GM23338 (cell line): Measurements from ENCODE around the gene STAM. TPM values are rescaled to one million over a fixed set of nuclear protein-coding genes. Genes with fewer than 3 reads are reported as not detected.

Experiments used
- ATAC-seq: fragments of 200-7000 bp; cut with Tn5 transposase; 3 replicates; pipeline ENCODE4 v1.9.1; 2020
- DNase-seq: peaks from one replicate; pipeline ENCODE4 v3.0.0-alpha.2; 2015; ENCODE audit warnings: low spot score
- H2AFZ ChIP-seq: fragments of 200-600 bp; sonication (generic); 2 replicates; pipeline ENCODE4 v1.8.0; 2016; ENCODE audit warnings: antibody characterized with exemption, mild to moderate bottlenecking, moderate library complexity
- H3F3A ChIP-seq: fragments of 200-600 bp; sonication (generic); replicated peaks from 2 replicates; pipeline ENCODE4 v1.8.0; 2017; ENCODE audit warnings: antibody characterized with exemption, mixed run types, low read depth
- H3K27ac ChIP-seq: fragments of 200-600 bp; sonication (generic); 2 replicates; pipeline ENCODE4 v1.6.1; 2016; ENCODE audit warnings: low read depth
- H3K27me3 ChIP-seq: fragments of 200-600 bp; sonication (generic); 2 replicates; pipeline ENCODE4 v1.8.0; 2016; ENCODE audit warnings: mild to moderate bottlenecking, mixed run types, moderate library complexity; ENCODE audit not compliant: insufficient read depth
- H3K36me3 ChIP-seq: fragments of 200-600 bp; sonication (generic); 2 replicates; pipeline ENCODE4 v1.8.0; 2016; ENCODE audit warnings: mild to moderate bottlenecking; ENCODE audit not compliant: insufficient read depth
- H3K4me1 ChIP-seq: fragments of 200-600 bp; sonication (generic); 2 replicates; pipeline ENCODE4 v1.8.0; 2016; ENCODE audit warnings: mild to moderate bottlenecking, moderate library complexity; ENCODE audit not compliant: insufficient read depth
- H3K4me2 ChIP-seq: fragments of 200-600 bp; sonication (generic); 2 replicates; pipeline ENCODE4 v1.7.1; 2017; ENCODE audit warnings: mixed run types
- H3K4me3 ChIP-seq: fragments of 200-600 bp; sonication (generic); 2 replicates; pipeline ENCODE4 v1.6.1; 2016; ENCODE audit warnings: mixed run types
- H3K79me2 ChIP-seq: fragments of 200-600 bp; sonication (generic); replicated peaks from 2 replicates; pipeline ENCODE4 v1.8.0; 2017; ENCODE audit warnings: mild to moderate bottlenecking; ENCODE audit not compliant: insufficient read depth
- H3K9me2 ChIP-seq: fragments of 200-600 bp; sonication (generic); 2 replicates; pipeline ENCODE4 v1.8.0; 2017; ENCODE audit not compliant: insufficient read depth
- H4K20me1 ChIP-seq: fragments of 200-600 bp; sonication (generic); replicated peaks from 2 replicates; pipeline ENCODE4 v1.8.0; 2017; ENCODE audit warnings: mild to moderate bottlenecking; ENCODE audit not compliant: insufficient read depth
- H3K27ac Mint-ChIP-seq: 2 replicates; pipeline ENCODE4 v1.8.0; 2020; ENCODE audit warnings: inconsistent platforms, mild to moderate bottlenecking, moderate library complexity, mixed read lengths
- H3K27me3 Mint-ChIP-seq: 3 replicates; pipeline ENCODE4 v1.8.0; 2022; ENCODE audit warnings: low read depth, mild to moderate bottlenecking, moderate library complexity, mixed read lengths, inconsistent platforms; ENCODE audit not compliant: insufficient read depth, poor library complexity
- H3K36me3 Mint-ChIP-seq: 3 replicates; pipeline ENCODE4 v1.8.0; 2021; ENCODE audit warnings: low read depth, mild to moderate bottlenecking, inconsistent platforms, moderate library complexity, mixed read lengths
- H3K4me1 Mint-ChIP-seq: 3 replicates; pipeline ENCODE4 v1.8.0; 2020; ENCODE audit warnings: mild to moderate bottlenecking, inconsistent platforms, mixed read lengths
- H3K4me3 Mint-ChIP-seq: 3 replicates; pipeline ENCODE4 v1.8.0; 2021; ENCODE audit warnings: moderate library complexity, mild to moderate bottlenecking, inconsistent platforms, mixed read lengths
- H3K9me3 Mint-ChIP-seq: 3 replicates; pipeline ENCODE4 v1.8.0; 2020; ENCODE audit warnings: moderate library complexity, mild to moderate bottlenecking, inconsistent platforms, mixed read lengths
- CREB1 ChIP-seq: fragments of 250-450 bp; sonication (Bioruptor Pico); IDR thresholded peaks from 2 replicates; pipeline ENCODE4 v1.5.0; 2020; ENCODE audit warnings: low read depth, mild to moderate bottlenecking, moderate library complexity
- CTCF ChIP-seq, 2 experiments: fragments of 200-600 bp in 1 of 2; sonication (generic) in 1 of 2; conservative IDR thresholded peaks; 2 replicates each; pipeline versions ENCODE4 v1.5.1 to v1.6.1; 2016 to 2017; ENCODE audit warnings: antibody characterized with exemption in 2 of 2, low read depth in 2 of 2, mild to moderate bottlenecking in 2 of 2, moderate library complexity in 1 of 2
- EZH2 ChIP-seq: fragments of 200-600 bp; sonication (generic); IDR thresholded peaks from one replicate; pipeline ENCODE4 v1.8.0; 2017; ENCODE audit warnings: antibody characterized with exemption, mild to moderate bottlenecking, low read depth; ENCODE audit not compliant: unreplicated experiment
- EZH2phosphoT487 ChIP-seq: fragments of 200-600 bp; sonication (generic); IDR thresholded peaks from one replicate; pipeline ENCODE4 v1.8.1; 2018; ENCODE audit warnings: antibody characterized with exemption; ENCODE audit not compliant: unreplicated experiment
- JUNB ChIP-seq: IDR thresholded peaks from one replicate; pipeline ENCODE4 v1.6.1; 2016; ENCODE audit warnings: antibody characterized with exemption; ENCODE audit not compliant: unreplicated experiment
- NANOG ChIP-seq: IDR thresholded peaks from 2 replicates; pipeline ENCODE4 v1.6.1; 2016; ENCODE audit warnings: antibody characterized with exemption, borderline replicate concordance
- POLR2AphosphoS5 ChIP-seq: IDR thresholded peaks from 2 replicates; pipeline ENCODE4 v1.6.1; 2016; ENCODE audit warnings: antibody characterized with exemption, low read depth
- STAT1 ChIP-seq: IDR thresholded peaks from one replicate; pipeline ENCODE4 v1.6.1; 2016; ENCODE audit warnings: antibody characterized with exemption; ENCODE audit not compliant: unreplicated experiment
- ZNF114 ChIP-seq: fragments of 250-450 bp; sonication (Bioruptor Pico); IDR thresholded peaks from 2 replicates; pipeline ENCODE4 v1.5.0; 2020; ENCODE audit warnings: mild to moderate bottlenecking, moderate library complexity
- ZNF331 ChIP-seq: fragments of 250-450 bp; sonication (Bioruptor Pico); IDR thresholded peaks from 2 replicates; pipeline ENCODE4 v1.5.0; 2020; ENCODE audit warnings: low read depth, mild to moderate bottlenecking, moderate library complexity
- polyA plus RNA-seq: library from polyadenylated mRNA; unstranded; fragments of >200 nt; fragmentation: Nextera tagmentation; extraction: Ambion mirVana; gene quantifications from 2 replicates; pipeline ENCODE4 v1.2.1, GENCODE V29; 2016
- total RNA-seq: library from RNA; depleted of rRNA; stranded (reverse); fragments of >200 nt; shearing (Covaris generic); gene quantifications from 2 replicates; pipeline ENCODE4 v1.2.3, GENCODE V29; 2014
- TF ChIP-seq, protein P1 (sequence below): fragments of 250-450 bp; sonication (Bioruptor Pico); IDR thresholded peaks from 2 replicates; pipeline ENCODE4 v1.5.0; 2020; ENCODE audit warnings: mild to moderate bottlenecking, moderate library complexity
- TF ChIP-seq, protein P2 (sequence below): IDR thresholded peaks from 2 replicates; pipeline ENCODE4 v1.6.1; 2016; ENCODE audit warnings: antibody characterized with exemption
- TF ChIP-seq, protein P3 (sequence below): IDR thresholded peaks from one replicate; pipeline ENCODE4 v1.6.1; 2018; ENCODE audit warnings: antibody characterized with exemption; ENCODE audit not compliant: unreplicated experiment

Gene STAM
- total and polyA plus RNA-seq, 2 experiments from 2014 or later, result 28.8 to 40.5 TPM

DNA sequence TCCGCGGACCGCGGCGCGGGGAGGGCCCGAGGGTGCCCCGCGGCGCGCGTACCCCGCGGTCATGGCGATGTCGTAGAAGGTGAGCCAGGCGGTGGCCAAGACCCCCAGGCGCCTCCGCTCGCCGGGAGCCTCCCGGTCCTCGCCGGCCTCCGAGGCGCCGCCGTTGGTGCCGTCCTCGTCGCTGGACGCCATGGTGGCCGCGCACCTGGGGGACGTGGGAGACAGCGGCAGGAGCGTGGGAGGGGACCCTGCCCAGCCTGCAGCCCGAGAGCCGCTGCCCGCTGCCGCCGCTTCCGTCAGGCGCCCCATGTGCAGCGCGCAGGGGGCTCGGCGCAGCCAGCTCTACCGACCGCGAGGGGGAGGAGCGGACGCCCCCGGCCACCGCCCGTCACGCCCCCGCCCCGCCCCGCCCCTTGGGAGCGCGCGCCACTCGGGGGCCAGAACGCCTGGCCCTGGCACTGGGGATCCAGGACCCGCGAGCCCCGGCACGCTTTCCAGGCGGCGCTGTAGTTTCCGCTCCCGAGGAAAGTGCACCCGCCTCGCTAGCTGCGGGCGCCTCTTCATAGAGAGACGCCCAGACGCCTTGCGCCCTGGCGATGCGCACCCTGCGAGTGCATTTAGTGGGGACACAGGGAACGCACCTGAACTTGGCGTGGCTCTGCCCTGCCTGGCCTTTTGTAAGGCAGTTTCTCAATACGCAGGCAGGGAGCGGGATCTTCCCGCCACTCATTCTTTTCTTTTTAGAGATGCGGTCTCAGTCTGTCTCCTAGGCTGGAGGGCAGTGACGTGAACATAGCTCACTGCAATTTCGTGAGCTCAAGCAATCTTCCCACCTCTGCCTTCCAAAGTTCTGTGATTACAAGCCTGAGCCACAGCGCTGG lies 26.7 kb upstream of the STAM start, which contains the start of gene HACD1:
TSS of gene HACD1 (minus strand) at position 344 of the 881 bp plus-strand sequence. CDS start at position 309, 35 bp downstream.
- Histone ChIP-seq H3K36me3 (peaks cover 6% of the 10 kb centered on the region; the same call in 1 of the 2 replicates), H3K27ac (peak within 1 kb of the TSS; percentile 88), H4K20me1 (no peaks in the 10 kb centered on the region), H3K9me2 (no peaks in the 10 kb centered on the region), H3F3A (peaks cover 10% of the 10 kb centered on the region; the same call in 1 of the 2 replicates), H3K79me2 (peaks cover 23% of the 10 kb centered on the region), H3K4me2 (peak within 1 kb of the TSS; percentile 95), H3K4me3 (peak within 1 kb of the TSS; percentile 86), H3K4me1 (no peaks in the 10 kb centered on the region), H2AFZ (peak within 1 kb of the TSS; percentile 92), H3K27me3 (no peaks in the 10 kb centered on the region; the same call in 1 of the 2 replicates)
- peak within 1 kb of the TSS; percentile 89 for H3K27ac Mint-ChIP-seq
- peaks cover 6% of the 10 kb centered on the region; the same call in 2 of the 3 replicates for H3K4me1 Mint-ChIP-seq
- peaks cover 8% of the 10 kb centered on the region for H3K27me3 Mint-ChIP-seq
- peak; percentile 83 for ATAC-seq
- peak; percentile 86 for DNase-seq
- TF ChIP-seq EZH2phosphoT487 (no peak), ZNF331 (CRISPR knock-in tag) (no peak), JUNB (no peak), POLR2AphosphoS5 (peak; percentile 74), CTCF (conservative IDR thresholded peaks at IDR 0.05; ENCODE audit: low read depth in 2 of 2) (peak in 1 of 2 experiments; percentile 36; a peak in 1 of 4 replicates), ZNF114 (CRISPR knock-in tag) (no peak), CREB1 (CRISPR knock-in tag) (peak; percentile 53; the same call in 1 of the 2 replicates), EZH2 (no peak), STAT1 (no peak), NANOG (no peak)
- TF ChIP-seq, protein P1, sequence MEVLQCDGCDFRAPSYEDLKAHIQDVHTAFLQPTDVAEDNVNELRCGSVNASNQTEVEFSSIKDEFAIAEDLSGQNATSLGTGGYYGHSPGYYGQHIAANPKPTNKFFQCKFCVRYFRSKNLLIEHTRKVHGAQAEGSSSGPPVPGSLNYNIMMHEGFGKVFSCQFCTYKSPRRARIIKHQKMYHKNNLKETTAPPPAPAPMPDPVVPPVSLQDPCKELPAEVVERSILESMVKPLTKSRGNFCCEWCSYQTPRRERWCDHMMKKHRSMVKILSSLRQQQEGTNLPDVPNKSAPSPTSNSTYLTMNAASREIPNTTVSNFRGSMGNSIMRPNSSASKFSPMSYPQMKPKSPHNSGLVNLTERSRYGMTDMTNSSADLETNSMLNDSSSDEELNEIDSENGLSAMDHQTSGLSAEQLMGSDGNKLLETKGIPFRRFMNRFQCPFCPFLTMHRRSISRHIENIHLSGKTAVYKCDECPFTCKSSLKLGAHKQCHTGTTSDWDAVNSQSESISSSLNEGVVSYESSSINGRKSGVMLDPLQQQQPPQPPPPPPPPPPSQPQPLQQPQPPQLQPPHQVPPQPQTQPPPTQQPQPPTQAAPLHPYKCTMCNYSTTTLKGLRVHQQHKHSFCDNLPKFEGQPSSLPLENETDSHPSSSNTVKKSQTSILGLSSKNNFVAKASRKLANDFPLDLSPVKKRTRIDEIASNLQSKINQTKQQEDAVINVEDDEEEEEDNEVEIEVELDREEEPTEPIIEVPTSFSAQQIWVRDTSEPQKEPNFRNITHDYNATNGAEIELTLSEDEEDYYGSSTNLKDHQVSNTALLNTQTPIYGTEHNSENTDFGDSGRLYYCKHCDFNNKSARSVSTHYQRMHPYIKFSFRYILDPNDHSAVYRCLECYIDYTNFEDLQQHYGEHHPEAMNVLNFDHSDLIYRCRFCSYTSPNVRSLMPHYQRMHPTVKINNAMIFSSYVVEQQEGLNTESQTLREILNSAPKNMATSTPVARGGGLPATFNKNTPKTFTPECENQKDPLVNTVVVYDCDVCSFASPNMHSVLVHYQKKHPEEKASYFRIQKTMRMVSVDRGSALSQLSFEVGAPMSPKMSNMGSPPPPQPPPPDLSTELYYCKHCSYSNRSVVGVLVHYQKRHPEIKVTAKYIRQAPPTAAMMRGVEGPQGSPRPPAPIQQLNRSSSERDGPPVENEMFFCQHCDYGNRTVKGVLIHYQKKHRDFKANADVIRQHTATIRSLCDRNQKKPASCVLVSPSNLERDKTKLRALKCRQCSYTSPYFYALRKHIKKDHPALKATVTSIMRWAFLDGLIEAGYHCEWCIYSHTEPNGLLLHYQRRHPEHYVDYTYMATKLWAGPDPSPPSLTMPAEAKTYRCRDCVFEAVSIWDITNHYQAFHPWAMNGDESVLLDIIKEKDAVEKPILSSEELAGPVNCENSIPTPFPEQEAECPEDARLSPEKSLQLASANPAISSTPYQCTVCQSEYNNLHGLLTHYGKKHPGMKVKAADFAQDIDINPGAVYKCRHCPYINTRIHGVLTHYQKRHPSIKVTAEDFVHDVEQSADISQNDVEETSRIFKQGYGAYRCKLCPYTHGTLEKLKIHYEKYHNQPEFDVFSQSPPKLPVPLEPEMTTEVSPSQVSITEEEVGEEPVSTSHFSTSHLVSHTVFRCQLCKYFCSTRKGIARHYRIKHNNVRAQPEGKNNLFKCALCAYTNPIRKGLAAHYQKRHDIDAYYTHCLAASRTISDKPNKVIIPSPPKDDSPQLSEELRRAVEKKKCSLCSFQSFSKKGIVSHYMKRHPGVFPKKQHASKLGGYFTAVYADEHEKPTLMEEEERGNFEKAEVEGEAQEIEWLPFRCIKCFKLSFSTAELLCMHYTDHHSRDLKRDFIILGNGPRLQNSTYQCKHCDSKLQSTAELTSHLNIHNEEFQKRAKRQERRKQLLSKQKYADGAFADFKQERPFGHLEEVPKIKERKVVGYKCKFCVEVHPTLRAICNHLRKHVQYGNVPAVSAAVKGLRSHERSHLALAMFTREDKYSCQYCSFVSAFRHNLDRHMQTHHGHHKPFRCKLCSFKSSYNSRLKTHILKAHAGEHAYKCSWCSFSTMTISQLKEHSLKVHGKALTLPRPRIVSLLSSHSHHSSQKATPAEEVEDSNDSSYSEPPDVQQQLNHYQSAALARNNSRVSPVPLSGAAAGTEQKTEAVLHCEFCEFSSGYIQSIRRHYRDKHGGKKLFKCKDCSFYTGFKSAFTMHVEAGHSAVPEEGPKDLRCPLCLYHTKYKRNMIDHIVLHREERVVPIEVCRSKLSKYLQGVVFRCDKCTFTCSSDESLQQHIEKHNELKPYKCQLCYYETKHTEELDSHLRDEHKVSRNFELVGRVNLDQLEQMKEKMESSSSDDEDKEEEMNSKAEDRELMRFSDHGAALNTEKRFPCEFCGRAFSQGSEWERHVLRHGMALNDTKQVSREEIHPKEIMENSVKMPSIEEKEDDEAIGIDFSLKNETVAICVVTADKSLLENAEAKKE (CRISPR knock-in tag), result no peak
- TF ChIP-seq, protein P2, sequence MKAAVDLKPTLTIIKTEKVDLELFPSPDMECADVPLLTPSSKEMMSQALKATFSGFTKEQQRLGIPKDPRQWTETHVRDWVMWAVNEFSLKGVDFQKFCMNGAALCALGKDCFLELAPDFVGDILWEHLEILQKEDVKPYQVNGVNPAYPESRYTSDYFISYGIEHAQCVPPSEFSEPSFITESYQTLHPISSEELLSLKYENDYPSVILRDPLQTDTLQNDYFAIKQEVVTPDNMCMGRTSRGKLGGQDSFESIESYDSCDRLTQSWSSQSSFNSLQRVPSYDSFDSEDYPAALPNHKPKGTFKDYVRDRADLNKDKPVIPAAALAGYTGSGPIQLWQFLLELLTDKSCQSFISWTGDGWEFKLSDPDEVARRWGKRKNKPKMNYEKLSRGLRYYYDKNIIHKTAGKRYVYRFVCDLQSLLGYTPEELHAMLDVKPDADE, result 0 out of 2 replicates have a peak, but pooled peaks have one; percentile 37
- TF ChIP-seq, protein P3, sequence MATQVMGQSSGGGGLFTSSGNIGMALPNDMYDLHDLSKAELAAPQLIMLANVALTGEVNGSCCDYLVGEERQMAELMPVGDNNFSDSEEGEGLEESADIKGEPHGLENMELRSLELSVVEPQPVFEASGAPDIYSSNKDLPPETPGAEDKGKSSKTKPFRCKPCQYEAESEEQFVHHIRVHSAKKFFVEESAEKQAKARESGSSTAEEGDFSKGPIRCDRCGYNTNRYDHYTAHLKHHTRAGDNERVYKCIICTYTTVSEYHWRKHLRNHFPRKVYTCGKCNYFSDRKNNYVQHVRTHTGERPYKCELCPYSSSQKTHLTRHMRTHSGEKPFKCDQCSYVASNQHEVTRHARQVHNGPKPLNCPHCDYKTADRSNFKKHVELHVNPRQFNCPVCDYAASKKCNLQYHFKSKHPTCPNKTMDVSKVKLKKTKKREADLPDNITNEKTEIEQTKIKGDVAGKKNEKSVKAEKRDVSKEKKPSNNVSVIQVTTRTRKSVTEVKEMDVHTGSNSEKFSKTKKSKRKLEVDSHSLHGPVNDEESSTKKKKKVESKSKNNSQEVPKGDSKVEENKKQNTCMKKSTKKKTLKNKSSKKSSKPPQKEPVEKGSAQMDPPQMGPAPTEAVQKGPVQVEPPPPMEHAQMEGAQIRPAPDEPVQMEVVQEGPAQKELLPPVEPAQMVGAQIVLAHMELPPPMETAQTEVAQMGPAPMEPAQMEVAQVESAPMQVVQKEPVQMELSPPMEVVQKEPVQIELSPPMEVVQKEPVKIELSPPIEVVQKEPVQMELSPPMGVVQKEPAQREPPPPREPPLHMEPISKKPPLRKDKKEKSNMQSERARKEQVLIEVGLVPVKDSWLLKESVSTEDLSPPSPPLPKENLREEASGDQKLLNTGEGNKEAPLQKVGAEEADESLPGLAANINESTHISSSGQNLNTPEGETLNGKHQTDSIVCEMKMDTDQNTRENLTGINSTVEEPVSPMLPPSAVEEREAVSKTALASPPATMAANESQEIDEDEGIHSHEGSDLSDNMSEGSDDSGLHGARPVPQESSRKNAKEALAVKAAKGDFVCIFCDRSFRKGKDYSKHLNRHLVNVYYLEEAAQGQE, result peak; percentile 9
- H3K4me3 Mint-ChIP-seq, result peak within 1 kb of the TSS; percentile 85
- no peaks in the 10 kb centered on the region; the same call in 2 of the 3 replicates for H3K9me3 Mint-ChIP-seq
- peaks cover 5% of the 10 kb centered on the region; the same call in 1 of the 3 replicates for H3K36me3 Mint-ChIP-seq
